Dendritic cell treated with granulocyte-macrophage colony-stimulating factor and Interleukin-4, amounts not matched to agents 40 ng/mL and 50 ng/mL, for 4 days (primary cell): ENCODE results near the gene NFKBIZ.

ENCODE experiments used
- H3K27ac Mint-ChIP-seq: one replicate; pipeline ENCODE4 v1.8.0; 2022; ENCODE audit warnings: mild to moderate bottlenecking, mixed read lengths
- H3K27me3 Mint-ChIP-seq: one replicate; pipeline ENCODE4 v1.8.0; 2022; ENCODE audit warnings: mild to moderate bottlenecking, mixed read lengths
- H3K36me3 Mint-ChIP-seq: one replicate; pipeline ENCODE4 v1.8.0; 2022; ENCODE audit warnings: low read depth, mixed read lengths
- H3K4me1 Mint-ChIP-seq: one replicate; pipeline ENCODE4 v1.8.0; 2022; ENCODE audit warnings: low read depth, mixed read lengths
- H3K4me3 Mint-ChIP-seq: one replicate; pipeline ENCODE4 v1.8.0; 2022; ENCODE audit warnings: mild to moderate bottlenecking, moderate library complexity, mixed read lengths
- H3K9me3 Mint-ChIP-seq: one replicate; pipeline ENCODE4 v1.8.0; 2022; ENCODE audit warnings: mixed read lengths
- intact Hi-C: fragments of 100-400 bp; cut with micrococcal nuclease; formaldehyde crosslinking; loops from one replicate; pipeline ENCODE4 v1.15.0; 2022

The NFKBIZ gene

GRCh38 chr3:101850246-101851051, 1.1 kb downstream of the NFKBIZ start:
- Mint-ChIP-seq H3K4me1 (peaks cover 48% of the 10 kb centered on the region), H3K4me3 (peak overlapping the region; percentile 91), H3K9me3 (no peaks in the 10 kb centered on the region), H3K27me3 (no peaks in the 10 kb centered on the region), H3K27ac (peak overlapping the region; percentile 98), H3K36me3 (peaks cover 58% of the 10 kb centered on the region)
- intact Hi-C loops, result loop anchor here (2.0 to 5.0 kb wide), 3 partner anchors 33 to 92 kb away; no protein-coding TSS in a partner anchor

DNA sequence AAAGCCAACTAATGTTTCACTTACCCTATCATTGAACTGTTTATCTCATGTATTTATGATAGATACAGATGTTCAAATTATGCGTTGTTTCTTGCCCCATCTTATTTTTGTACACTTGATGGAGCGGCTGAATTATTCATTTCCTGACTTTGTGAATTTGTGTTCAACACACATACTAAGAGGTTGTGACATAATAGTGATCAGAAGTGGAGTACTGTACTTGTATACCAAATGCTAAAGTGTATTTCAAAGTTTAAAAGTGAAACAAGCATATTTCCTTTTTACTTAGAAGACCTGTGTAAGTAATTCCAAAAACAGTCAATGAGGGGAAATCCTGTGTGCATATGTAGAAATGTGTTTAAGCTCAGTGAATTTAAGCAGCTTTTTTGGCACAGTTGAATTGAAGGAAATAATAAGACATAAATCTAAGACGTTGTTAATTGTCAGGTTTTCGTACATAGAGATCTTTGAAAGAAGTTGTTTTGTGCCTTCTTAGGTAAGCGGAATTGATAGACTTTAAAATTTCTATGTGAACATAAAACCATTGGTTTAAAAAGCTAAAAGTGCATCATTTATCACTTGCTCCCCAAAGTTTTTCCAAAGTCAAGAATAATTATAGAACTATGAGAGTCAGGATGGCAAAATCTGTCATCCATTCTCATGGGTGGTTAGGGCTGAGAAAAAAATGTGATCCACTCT, 1.9 kb downstream of the NFKBIZ start:
- H3K36me3 Mint-ChIP-seq, result peaks cover 66% of the 10 kb centered on the region
- peaks cover 48% of the 10 kb centered on the region for H3K4me1 Mint-ChIP-seq
- H3K4me3 Mint-ChIP-seq, result peak overlapping the region; percentile 91
- H3K9me3 Mint-ChIP-seq, result no peaks in the 10 kb centered on the region
- peak overlapping the region; percentile 98 for H3K27ac Mint-ChIP-seq
- intact Hi-C loops, result loop anchor here (2.0 to 5.0 kb wide), 3 partner anchors 34 to 91 kb away; no protein-coding TSS in a partner anchor
- H3K27me3 Mint-ChIP-seq, result no peaks in the 10 kb centered on the region

DNA sequence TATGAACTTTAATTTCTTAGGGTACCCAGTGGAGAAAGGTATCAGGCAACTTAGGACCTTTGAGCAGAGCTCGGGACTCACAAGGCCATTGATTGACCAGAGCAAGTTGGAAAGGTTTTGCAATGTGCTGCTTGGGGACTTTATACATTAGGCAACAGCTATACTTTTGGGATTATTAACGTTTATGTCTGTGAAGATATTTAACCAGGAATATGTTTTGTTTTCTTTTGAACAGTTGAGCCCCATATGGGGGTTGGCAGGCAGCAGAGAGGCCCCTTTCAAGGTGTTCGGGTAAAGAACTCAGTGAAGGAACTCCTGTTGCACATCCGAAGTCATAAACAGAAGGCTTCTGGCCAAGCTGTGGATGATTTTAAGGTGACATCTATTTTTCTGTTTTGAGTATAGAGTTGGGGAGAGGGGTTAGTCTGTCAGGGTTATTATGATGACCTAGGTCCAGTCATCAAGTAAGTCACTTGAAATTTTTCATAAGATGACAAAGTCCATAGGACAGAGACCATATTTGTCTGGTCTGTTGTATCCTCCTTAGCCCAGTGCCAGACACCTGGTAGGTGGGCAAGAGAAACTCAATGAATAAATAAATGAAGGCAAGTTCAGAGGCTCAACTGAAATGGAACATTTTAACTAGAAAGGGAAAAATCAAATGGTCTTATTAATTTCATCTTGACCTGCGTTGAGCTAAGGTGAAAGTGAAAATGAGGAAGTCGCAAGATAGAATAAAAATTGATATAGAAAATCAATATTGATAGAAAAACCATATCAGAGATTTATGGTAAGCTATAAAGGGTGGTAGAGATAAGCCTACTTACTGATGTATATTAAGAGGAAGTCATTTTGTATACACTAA, 2.8 kb downstream of the NFKBIZ start:
- intact Hi-C loops, result loop anchor here (2.0 to 5.0 kb wide), 3 partner anchors 35 to 90 kb away; no protein-coding TSS in a partner anchor
- peak overlapping the region; percentile 98 for H3K27ac Mint-ChIP-seq
- no peaks in the 10 kb centered on the region for H3K9me3 Mint-ChIP-seq
- H3K4me3 Mint-ChIP-seq, result peak overlapping the region; percentile 91
- peaks cover 50% of the 10 kb centered on the region for H3K4me1 Mint-ChIP-seq
- H3K27me3 Mint-ChIP-seq, result no peaks in the 10 kb centered on the region
- H3K36me3 Mint-ChIP-seq, result peaks cover 75% of the 10 kb centered on the region

DNA sequence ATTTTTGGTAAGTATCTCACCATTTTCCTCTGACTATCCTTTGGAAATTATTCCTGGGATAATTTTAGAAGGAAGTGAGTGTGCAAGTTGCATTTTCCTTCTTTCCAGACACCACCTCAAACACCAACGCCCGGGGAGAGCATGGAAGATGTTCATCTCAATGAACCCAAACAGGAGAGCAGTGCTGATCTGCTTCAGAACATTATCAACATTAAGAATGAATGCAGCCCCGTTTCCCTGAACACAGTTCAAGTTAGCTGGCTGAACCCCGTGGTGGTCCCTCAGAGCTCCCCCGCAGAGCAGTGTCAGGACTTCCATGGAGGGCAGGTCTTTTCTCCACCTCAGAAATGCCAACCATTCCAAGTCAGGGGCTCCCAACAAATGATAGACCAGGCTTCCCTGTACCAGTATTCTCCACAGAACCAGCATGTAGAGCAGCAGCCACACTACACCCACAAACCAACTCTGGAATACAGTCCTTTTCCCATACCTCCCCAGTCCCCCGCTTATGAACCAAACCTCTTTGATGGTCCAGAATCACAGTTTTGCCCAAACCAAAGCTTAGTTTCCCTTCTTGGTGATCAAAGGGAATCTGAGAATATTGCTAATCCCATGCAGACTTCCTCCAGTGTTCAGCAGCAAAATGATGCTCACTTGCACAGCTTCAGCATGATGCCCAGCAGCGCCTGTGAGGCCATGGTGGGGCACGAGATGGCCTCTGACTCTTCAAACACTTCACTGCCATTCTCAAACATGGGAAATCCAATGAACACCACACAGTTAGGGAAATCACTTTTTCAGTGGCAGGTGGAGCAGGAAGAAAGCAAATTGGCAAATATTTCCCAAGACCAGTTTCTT, 3.9 kb downstream of the NFKBIZ start:
- peaks cover 86% of the 10 kb centered on the region for H3K36me3 Mint-ChIP-seq
- intact Hi-C loops, result loop anchor here (5.0 kb wide), 2 partner anchors 36 to 89 kb away; no protein-coding TSS in a partner anchor
- H3K27ac Mint-ChIP-seq, result no peak overlapping the region
- H3K4me1 Mint-ChIP-seq, result peaks cover 48% of the 10 kb centered on the region
- H3K27me3 Mint-ChIP-seq, result no peaks in the 10 kb centered on the region
- no peaks in the 10 kb centered on the region for H3K9me3 Mint-ChIP-seq
- H3K4me3 Mint-ChIP-seq, result no peak overlapping the region

DNA sequence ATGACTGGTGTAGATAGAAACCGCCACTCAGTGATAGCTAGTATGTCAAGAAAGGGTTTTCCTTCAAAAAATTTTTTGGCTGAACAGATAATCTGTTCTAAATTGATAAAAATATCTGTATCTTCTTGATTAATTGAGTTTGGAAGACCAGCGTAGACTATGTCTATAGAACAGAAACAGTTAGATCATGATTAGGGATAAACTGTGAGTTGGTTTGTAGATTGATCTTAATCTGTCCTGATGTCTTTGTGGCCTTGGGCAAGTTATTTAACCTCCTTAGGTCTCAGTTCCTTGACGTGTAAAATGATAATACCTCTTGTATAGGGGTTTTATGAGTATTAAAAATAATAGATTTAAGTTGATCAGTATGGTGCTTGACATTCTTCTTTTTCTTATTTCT, 4.7 kb downstream of the NFKBIZ start:
- Mint-ChIP-seq H3K9me3 (no peaks in the 10 kb centered on the region), H3K27ac (no peak overlapping the region), H3K27me3 (no peaks in the 10 kb centered on the region), H3K4me1 (peaks cover 44% of the 10 kb centered on the region), H3K36me3 (peaks cover 94% of the 10 kb centered on the region), H3K4me3 (no peak overlapping the region)
- intact Hi-C loops, result loop anchor here (5.0 kb wide), 2 partner anchors 37 to 88 kb away; no protein-coding TSS in a partner anchor

GRCh38 chr3:101854608-101855304, 5.4 kb downstream of the NFKBIZ start:
- H3K9me3 Mint-ChIP-seq, result no peaks in the 10 kb centered on the region
- intact Hi-C loops, result loop anchor here (5.0 kb wide), 2 partner anchors 37 to 88 kb away; no protein-coding TSS in a partner anchor
- no peak overlapping the region for H3K27ac Mint-ChIP-seq
- peaks cover 100% of the 10 kb centered on the region for H3K36me3 Mint-ChIP-seq
- H3K4me3 Mint-ChIP-seq, result no peak overlapping the region
- H3K27me3 Mint-ChIP-seq, result no peaks in the 10 kb centered on the region
- peaks cover 44% of the 10 kb centered on the region for H3K4me1 Mint-ChIP-seq

DNA sequence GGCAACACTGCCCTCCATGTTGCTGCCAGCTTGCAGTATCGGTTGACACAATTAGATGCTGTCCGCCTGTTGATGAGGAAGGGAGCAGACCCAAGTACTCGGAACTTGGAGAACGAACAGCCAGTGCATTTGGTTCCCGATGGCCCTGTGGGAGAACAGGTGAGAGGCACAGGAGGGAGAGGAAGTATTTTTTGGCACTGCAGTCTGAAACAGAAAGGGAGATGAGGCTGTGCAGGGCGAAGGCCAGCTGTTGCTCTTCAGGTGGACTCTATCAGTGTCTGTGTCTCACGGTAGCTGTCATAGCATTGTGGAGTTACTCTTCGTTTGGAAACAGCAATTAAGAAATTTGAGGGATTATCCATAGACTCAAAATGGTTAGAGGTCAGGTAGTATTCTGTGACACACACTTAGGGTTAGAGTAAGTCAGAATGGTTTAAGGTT, 8.0 kb downstream of the NFKBIZ start:
- Mint-ChIP-seq H3K4me1 (peaks cover 28% of the 10 kb centered on the region), H3K36me3 (peaks cover 97% of the 10 kb centered on the region), H3K9me3 (no peaks in the 10 kb centered on the region), H3K27ac (no peak overlapping the region), H3K27me3 (no peaks in the 10 kb centered on the region), H3K4me3 (no peak overlapping the region)
- intact Hi-C loops, result no loop called here

DNA sequence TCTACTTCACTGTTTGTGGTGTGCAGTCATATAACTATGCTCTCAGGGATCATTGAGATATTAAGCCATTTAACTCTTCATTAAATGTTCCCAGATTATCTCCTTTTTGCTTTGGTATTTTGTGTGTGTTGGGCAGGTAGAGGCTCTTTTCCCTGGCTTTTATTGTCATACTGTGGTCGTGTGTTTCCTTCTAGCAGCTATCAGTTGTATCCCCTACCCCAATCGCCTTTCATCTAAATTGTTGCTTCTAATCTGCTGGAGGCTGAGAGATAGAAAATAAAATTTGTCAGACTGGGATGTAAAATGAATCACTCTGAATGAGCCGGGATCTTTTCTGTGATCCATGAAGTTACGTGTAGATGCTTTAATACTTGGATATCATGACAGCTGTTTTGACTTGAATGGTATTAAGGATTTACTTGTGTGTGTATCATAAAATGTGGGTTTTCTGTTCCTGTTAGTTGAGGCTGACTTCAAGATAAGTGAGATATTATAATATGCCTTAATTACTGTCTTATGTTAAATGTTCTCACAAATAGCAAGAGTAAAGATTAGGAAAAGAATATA, 9.2 kb downstream of the NFKBIZ start:
- H3K27me3 Mint-ChIP-seq, result no peaks in the 10 kb centered on the region
- no peak overlapping the region for H3K4me3 Mint-ChIP-seq
- no peaks in the 10 kb centered on the region for H3K9me3 Mint-ChIP-seq
- no peak overlapping the region for H3K27ac Mint-ChIP-seq
- intact Hi-C loops, result no loop called here
- peaks cover 16% of the 10 kb centered on the region for H3K4me1 Mint-ChIP-seq
- peaks cover 85% of the 10 kb centered on the region for H3K36me3 Mint-ChIP-seq

DNA sequence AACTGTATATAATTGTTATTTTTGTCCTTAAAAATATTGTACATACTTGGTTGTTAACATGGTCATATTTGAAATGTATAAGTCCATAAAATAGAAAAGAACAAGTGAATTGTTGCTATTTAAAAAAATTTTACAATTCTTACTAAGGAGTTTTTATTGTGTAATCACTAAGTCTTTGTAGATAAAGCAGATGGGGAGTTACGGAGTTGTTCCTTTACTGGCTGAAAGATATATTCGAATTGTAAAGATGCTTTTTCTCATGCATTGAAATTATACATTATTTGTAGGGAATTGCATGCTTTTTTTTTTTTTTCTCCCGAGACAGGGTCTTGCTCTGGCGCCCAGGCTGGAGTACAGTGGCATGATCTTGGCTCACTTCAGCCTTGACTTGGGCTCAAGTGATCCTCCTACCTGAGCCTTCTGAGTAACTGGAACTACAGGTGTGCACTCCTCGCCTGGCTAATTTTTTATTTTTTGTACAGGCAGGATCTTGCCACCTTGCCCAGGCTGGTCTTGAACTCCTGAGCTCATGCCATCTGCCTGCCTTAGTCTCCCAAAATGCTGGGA, 10.7 kb downstream of the NFKBIZ start:
- peaks cover 11% of the 10 kb centered on the region for H3K4me1 Mint-ChIP-seq
- peaks cover 70% of the 10 kb centered on the region for H3K36me3 Mint-ChIP-seq
- H3K27ac Mint-ChIP-seq, result no peak overlapping the region
- intact Hi-C loops, result no loop called here
- no peak overlapping the region for H3K4me3 Mint-ChIP-seq
- no peaks in the 10 kb centered on the region for H3K27me3 Mint-ChIP-seq
- no peaks in the 10 kb centered on the region for H3K9me3 Mint-ChIP-seq

- Mint-ChIP-seq H3K27ac (no peak overlapping the region), H3K4me3 (no peak overlapping the region)
Observed at GRCh38 chr3:101861212-101861788, 12.0 kb downstream of the NFKBIZ start.

GRCh38 chr3:101861789-101862415, 12.6 kb downstream of the NFKBIZ start:
- Mint-ChIP-seq H3K36me3 (peaks cover 51% of the 10 kb centered on the region), H3K9me3 (no peaks in the 10 kb centered on the region), H3K4me3 (no peak overlapping the region), H3K27me3 (no peaks in the 10 kb centered on the region), H3K4me1 (peaks cover 8% of the 10 kb centered on the region), H3K27ac (no peak overlapping the region)
- intact Hi-C loops, result no loop called here

More at GRCh38 chr3:101861212-101861788, 12.0 kb downstream of the NFKBIZ start:
- peaks cover 57% of the 10 kb centered on the region for H3K36me3 Mint-ChIP-seq
- H3K27me3 Mint-ChIP-seq, result no peaks in the 10 kb centered on the region
- H3K9me3 Mint-ChIP-seq, result no peaks in the 10 kb centered on the region
- intact Hi-C loops, result no loop called here
- peaks cover 8% of the 10 kb centered on the region for H3K4me1 Mint-ChIP-seq
